ENCODE data around the gene LRP1B.

Gene LRP1B

GRCh38 chr2:141947396-141948114 lies 183.3 kb downstream of the LRP1B start:
- DNase-seq (ENCODE audit: low spot score): no peak

GRCh38 chr2:141946016-141946415 lies 184.8 kb downstream of the LRP1B start:
- DNase-seq (ENCODE audit: low spot score): no peak

DNA sequence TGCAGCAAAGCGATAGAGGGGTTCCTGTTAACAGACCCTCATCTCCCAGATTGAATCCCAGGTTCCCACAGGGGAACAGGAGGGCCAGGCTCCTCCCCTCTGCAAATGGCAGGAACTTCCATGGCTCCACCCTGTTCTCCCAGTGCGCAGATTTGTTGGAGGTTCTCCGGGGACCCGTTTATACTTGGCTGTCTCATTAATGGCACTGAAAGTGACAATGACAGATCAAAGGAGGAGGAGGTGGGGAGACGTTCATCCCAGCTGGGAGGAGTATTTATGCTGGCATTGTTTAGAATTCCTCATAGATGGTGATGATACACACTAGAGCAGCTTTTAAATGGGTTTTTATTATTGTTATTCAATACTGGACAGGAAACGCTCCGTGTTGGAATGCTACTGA lies 186.9 kb downstream of the LRP1B start:
- no peak for DNase-seq (ENCODE audit: low spot score)

GRCh38 chr2:141942006-141942789 lies 188.6 kb downstream of the LRP1B start:
- no peak for DNase-seq (ENCODE audit: low spot score)

DNA sequence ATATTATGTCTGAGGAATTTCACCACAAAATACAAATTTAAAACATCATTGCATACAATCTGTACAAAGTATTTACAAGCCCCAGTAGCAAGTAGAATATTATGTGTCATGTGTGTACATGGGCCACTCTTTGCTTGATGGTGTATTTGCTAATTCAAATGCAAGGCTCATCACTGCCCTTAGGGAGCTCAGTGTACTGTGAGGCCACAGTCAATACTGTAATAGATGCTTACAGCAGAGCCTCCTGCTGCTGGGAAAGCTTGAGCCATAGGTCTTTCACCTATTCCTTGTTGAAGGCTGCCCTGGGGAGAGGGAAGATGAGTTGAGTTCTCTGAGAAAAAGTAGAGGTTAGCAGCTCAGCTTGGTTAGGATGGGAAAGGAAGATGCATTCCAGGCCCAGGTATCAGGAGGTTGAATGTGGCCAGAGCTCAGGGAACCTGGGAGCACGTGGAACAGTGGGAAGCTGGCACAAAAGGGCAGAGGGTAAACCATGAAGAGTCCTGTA lies 189.6 kb downstream of the LRP1B start:
- DNase-seq (ENCODE audit: low spot score): no peak

GRCh38 chr2:141940709-141941108 lies 190.1 kb downstream of the LRP1B start:
- no peak for DNase-seq (ENCODE audit: low spot score)

DNA sequence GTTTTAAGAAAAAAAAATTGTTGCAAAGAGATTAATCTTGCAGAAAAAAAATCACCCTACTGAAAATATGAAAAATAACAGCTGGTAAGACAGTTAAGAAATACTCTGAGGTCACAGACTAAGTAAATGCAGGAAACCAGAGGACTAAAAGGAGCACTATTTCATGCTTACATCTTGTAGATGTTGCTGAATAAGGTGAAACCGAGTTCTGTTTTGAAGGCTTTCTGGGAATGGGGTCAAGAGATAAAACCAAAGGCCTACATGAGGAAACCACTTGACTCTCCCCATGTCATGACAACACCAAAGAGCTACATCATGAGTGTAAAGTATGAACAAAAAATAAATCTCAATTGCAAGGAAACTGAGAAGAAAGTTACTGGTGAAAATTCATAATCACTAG lies 197.6 kb downstream of the LRP1B start:
- DNase-seq (ENCODE audit: low spot score): no peak

GRCh38 chr2:141932261-141932660 lies 198.6 kb downstream of the LRP1B start:
- no peak for DNase-seq (ENCODE audit: low spot score)

- no peak for DNase-seq (ENCODE audit: low spot score)
Observed at GRCh38 chr2:141931797-141932196, 199.0 kb downstream of the LRP1B start.

DNA sequence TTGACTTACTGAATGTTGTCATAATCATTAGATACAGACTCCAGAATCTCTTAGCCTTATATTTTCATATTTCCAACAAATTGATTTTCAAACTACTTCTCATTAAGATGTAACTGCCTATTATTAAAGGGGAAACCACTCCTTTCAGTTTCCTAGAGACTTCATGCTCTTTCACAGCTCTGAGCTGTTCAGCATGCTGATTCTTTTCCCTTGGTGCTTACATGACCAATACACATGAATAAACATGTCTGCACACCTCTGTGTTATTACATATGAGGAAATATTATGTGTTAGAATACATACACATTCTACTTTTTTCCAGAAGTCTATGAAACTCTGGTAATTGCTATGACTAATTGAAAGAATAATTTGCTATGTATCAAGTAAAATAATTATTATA lies 200.0 kb downstream of the LRP1B start:
- DNase-seq (ENCODE audit: low spot score): no peak

GRCh38 chr2:141929331-141930252 lies 201.2 kb downstream of the LRP1B start:
- DNase-seq (ENCODE audit: low spot score): no peak

- no peak for DNase-seq (ENCODE audit: low spot score)
Observed at GRCh38 chr2:141928476-141928875, 202.3 kb downstream of the LRP1B start.

DNA sequence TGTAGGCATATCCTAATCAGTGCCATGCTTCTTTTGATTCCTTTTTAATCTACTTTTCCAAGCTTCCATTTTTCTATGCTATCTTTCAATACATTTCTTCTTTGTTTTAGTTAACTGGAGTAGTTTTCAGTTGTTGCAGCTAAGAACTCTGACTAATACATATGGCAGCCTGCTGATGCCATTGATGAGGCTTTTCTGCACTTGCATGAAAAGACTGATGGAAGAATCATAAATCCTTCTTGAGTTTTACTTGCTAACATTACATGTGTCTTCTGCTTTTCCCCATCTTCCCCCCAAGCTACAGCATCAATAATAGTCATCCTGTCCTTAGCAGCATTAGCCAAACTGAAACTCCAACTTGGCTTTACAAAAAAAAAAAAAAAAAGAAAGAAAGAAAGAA lies 203.3 kb downstream of the LRP1B start:
- DNase-seq (ENCODE audit: low spot score): no peak

- DNase-seq (ENCODE audit: low spot score): no peak
Observed at GRCh38 chr2:141925511-141925910, 205.3 kb downstream of the LRP1B start.

DNA sequence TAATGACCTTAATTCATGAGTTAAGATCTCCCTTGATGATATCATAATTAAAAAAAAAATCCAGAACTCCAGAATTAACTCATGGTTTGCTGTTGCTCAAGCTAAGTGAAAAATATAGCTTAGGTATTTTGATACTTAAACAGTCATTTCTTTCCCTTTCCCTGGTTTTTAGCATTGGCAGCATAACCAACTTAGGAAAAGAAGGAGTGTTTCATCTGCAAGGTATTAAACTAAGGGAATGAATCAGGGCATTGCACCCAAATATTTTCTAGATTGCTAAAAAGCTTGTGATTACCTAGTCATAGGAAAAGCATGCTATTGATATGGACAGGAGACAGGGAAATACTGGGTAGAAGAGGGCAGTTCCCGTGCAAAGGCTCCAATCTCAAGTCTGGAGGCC lies 207.2 kb downstream of the LRP1B start:
- DNase-seq (ENCODE audit: low spot score): no peak

- peak; percentile 13 for DNase-seq (ENCODE audit: low spot score)
Observed at GRCh38 chr2:141911485-141912066, 219.2 kb downstream of the LRP1B start.

GRCh38 chr2:141906678-141907077 lies 224.1 kb downstream of the LRP1B start:
- no peak for DNase-seq (ENCODE audit: low spot score)

DNA sequence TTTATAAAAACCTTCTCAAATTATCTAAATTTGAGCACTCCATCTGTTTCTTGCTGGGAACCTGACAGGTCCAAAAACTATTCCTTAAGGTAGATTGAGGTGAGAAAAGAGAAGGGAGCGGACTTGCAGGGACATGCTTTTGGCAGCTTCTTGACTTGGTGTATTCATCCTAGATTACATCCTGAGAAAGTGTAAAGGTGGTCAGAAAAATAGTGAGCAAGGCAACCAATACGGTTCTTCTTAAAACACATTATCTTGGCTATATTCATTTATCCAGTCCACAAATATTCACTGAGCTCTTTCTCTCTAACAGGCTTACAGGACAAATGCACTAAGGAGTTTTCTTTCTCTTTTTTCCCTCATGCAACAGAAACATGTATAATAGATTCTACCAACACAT lies 230.0 kb downstream of the LRP1B start:
- no peak for DNase-seq (ENCODE audit: low spot score)

GRCh38 chr2:141899740-141900139 lies 231.1 kb downstream of the LRP1B start:
- DNase-seq (ENCODE audit: low spot score): peak; percentile 4

GRCh38 chr2:141889788-141890187 lies 241.0 kb downstream of the LRP1B start:
- DNase-seq (ENCODE audit: low spot score): no peak

- no peak for DNase-seq (ENCODE audit: low spot score)
Observed at GRCh38 chr2:141888987-141889555, 241.7 kb downstream of the LRP1B start.

DNA sequence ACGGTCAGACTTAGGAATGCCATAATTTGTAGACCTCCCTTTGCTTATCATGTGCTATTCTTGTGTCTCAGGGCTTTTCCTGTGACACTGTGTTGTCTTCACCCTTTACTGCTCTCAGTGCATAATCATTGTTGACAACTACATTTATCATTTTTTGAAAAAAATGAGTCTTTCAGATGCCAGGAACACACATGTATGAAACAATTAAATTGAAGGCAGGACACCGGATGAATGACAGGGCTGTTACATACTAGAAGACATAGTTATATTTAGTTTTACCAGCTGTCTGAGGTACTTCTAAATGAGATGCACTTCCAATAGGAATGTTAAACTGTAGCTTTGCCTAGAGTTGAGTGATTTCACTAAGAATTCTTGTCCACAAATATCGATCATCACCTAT lies 243.5 kb downstream of the LRP1B start:
- no peak for DNase-seq (ENCODE audit: low spot score)

All from LoVo (cell line).